NCI-H2227 treated with DMSO at 0.1 percent for 48 hours (cell line): ENCODE measurements around the gene LAMC3.

Source experiments
- DNase-seq: peaks from one replicate; lab custom pipeline; 2025; lab: John Stamatoyannopoulos, UW

LAMC3 gene

DNA sequence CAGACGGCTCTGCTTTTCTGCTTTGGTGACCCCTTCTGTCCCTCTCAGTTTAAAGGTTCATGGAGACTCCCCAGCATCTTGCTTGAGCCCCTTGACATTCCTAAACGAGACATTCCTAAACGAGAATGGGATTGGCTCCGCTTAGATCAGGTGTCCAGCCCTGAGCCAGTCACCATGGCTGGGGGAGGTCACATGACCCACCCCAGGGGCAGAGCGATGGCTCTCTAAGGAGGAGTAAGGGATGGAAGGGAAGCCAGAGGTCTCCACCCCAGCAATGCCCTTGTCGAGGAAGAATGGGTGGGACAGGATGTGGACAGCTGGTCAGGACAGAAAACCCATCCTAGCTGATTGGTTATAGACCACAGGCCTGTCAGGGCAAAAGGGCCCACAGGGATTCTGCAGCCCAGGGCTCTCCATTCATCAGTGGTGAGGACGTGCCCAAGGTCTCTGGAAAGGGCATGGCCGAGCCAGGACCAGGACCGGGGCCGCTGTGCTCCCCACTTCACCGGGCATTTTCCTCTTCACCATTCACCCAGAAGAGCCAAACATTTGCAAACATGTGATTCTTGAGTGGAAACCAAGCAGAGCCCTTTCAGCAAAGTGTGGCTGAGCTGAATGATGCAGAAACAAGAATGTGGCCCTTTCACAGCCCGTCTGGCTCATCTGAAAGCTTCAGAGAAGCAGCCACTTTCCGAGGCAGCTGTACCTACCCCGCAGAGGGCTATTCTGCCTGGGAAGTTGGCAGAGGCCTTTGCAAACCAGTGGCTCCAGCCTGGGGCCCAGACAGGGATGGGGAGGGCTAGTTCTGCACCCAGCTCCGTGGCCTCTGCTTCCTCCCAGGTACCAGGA, 67.6 kb downstream of the LAMC3 start:
- no peak for DNase-seq

DNA sequence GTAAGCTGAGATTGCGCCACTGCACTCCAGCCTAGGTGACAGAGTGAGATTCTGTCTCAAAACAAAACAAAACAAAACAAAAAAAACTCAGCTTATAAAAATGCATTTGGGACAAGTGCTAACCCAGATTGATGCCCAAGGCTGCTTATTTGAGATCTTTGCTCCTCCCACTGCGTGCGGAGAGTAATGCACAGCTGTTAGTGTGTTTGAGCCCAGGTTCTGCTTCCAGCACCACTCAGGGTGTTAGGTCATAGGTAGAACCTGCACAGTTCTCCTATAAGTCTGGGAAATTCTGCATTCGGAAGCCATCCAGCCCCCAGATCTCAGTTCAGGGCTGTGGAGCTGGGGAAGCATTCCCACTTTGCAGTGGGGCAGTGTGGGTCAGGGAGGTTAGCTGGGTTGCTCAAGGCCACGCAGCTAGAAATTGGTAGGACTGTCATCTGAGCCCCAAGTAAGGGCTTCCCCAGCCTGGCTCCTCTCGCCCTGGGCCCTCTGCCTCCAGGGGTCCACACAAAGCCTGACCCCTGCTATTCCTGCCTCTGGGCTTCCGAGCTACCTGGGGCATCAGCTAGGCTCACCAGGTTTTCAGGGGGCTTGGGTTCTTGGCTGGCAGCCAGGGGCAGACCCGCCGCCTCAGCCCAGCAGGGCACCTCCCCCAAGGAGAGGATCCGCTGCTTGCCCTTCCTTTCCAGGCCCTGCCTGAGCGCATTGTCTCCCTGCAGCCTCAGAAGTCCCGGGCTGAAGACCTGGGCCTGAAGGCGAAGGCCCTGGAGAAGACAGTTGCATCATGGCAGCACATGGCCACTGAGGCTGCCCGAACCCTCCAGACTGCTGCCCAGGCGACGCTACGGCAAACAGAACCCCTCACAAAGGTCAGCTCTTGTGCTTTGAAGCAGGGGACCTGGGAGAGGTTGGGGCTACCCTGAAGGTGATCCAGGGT, 69.7 kb downstream of the LAMC3 start:
- no peak for DNase-seq

DNA sequence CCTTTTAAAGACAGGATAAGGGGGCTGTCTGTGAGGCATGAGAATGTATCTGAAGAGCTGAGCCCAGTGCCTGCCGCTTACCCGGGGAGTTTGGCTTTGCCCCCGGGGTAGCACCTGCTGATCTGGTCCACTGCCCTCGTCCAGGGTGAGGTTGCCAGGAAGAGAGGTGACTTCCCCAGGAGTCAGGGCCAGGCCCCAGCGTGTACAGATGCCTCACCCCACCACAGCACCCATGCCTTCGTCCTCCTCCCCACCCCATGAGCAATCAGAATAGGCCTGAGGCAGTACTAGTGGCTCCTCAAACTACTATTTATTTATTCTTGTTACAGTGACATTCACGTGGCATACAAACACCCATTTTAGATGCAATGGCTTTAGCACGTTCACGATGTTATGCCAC, 71.6 kb downstream of the LAMC3 start:
- no peak for DNase-seq

DNA sequence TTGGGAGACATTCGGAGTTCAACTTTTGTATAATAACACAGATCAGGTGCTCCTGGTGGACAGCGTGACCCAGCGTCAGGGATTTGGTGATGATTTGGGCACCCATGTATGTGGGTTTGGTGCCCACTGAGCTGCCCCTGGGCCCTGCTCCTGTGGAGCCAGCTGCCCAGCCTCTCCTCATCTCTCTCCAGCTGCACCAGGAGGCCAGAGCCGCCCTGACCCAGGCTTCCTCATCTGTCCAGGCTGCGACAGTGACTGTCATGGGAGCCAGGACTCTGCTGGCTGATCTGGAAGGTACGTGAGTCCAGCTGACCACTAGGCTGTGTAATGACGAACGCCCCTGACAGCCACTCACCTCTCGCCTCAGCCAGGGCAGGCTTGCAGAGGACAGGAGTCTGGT, 72.9 kb downstream of the LAMC3 start:
- no peak for DNase-seq

DNA sequence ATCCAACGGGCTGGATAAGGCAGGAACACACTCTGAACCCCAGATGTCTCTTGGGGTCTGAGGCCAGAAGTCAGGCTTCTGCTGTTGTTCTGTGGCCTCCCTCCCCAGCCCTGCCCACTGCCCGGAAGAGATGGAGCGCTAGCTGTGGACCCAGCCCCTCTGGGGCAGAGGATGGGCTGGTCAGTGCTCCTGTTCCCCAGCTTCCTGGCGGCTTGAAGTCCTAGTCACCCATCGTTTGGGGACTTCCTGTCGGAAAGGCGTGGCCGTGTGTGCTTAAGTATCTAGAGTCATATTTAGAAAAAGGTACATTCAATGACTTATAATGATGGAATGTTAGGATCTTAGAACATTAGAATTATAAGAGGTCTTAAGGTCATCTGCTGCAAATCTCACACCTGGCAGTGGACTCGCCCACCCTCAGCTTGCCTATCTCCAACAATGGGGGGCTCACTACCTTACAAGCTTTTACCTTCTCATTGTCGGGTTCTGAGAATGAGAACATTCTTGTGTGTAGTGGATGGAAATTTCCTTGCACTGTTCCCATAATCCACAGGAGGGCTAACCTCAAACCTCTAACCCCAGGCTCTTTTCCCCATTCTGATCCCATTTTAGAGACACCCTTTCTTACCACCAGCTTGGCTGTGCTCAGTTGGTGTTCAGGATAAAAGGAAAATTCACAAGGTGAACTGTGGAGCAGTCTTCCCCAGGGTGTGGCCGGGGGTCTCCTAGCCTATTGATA, 74.0 kb downstream of the LAMC3 start:
- no peak for DNase-seq

DNA sequence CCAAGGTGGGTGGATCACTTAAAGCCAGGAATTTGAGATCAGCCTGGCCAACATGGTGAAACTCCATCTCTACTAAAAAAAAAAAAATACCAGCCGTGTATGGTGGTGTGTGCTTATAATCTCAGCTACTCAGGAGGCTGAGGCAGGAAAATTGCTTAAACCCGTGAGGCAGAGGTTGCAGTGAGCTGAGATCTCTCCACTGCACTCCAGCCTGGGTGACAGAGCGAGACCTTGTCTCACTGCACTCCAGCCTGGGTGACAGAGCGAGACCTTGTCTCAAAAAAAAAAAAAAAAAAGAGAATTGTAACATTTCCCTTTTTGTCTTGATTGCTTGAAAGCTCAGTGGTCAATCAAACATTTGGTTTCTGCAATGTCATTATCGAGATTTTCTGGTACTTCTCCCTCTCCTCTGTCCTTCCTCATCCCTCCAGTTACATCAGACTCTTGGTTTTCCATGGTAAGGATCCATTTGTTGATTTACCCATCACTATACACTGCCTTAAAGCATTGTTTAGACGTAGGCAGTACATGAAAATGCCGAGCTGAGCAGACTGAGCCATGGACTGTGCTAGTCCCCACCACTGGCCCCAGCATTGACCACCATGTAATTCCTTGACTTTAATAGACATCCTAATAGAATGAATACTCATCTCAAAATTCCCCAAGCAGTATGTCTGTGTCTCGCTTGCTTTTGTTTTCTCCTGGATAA, 75.8 kb downstream of the LAMC3 start:
- no peak for DNase-seq

DNA sequence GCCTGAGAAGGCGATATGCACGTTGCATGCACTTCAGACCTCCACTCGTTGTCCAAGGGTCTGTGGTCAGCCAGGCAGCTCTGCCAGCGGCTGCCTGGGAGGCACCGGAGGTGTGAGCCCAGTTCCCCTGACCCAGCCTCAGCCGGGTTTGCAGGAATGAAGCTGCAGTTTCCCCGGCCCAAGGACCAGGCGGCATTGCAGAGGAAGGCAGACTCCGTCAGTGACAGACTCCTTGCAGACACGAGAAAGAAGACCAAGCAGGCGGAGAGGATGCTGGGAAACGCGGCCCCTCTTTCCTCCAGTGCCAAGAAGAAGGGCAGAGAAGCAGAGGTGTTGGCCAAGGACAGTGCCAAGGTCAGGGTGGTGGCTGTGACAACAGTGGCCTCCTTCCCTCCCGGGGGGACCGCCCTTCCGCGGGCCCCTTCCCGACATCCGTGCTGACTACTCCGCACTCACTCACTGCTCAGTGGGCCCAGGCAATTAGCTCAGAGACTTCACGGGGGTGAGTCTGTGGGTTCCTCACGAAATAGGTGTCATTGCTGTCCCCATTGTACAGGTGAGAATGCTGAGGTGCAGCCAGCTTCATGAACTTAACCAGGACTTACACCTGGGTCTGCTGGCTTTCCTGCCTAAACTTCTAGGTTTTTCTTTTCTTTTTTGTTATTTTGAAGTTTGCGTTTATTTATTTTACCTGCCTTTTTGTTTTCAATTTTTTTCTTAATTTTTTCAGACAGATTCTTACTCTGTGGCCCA, 76.6 kb downstream of the LAMC3 start:
- DNase-seq = no peak

DNA sequence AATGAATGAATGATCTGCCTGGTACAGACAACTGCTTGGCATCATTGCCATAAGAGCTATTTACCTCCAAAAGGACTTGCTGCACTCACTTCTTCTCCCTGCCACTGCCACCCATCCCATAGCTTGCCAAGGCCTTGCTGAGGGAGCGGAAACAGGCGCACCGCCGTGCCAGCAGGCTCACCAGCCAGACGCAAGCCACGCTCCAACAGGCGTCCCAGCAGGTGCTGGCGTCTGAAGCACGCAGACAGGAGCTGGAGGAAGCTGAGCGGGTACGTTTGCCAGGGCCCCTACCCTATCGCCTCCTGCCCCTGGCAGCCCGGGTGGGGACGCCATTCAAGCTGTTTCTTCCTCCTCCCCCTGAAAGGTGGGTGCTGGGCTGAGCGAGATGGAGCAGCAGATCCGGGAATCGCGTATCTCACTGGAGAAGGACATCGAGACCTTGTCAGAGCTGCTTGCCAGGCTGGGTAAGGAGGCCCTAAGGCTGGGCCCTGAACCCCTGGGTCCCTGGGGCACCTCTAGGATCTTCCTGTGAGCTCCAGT, 78.5 kb downstream of the LAMC3 start:
- no peak for DNase-seq

DNA sequence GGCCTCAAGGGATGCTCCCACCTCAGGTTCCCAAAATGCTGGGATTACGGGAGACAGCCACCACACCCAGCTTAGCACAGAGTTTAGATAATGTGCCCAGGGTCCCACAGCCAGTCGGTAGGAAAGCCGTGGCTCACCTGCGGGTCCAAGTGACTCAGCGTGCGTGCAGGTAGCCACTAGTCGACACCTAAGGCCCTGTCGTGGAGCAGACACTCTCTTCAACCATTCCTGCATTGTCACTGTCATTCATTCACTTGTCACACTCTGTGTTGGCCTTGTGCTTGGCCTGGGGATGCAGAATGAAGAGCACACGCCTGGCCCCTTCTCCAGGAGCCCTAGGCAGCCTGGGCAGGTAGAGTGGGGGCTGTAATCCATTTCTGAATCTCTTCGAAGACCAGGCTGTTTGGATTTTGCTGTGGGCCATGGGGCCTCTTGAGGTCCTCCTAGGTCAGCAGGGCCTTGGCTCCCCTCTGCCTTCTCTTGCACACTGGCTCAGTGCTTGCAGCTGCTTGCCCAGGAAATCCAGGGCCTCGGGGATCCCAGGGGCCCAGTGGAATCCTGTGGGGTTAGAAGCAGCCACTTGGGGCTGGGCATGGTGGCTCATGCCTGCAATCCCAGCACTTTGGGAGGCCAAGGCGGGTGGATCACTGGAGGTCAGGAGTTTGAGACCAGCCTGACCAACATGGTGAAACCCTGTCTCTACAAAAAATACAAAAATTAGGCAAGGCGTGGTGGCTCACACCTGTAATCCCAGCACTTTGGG, 81.2 kb downstream of the LAMC3 start:
- DNase-seq = no peak

DNA sequence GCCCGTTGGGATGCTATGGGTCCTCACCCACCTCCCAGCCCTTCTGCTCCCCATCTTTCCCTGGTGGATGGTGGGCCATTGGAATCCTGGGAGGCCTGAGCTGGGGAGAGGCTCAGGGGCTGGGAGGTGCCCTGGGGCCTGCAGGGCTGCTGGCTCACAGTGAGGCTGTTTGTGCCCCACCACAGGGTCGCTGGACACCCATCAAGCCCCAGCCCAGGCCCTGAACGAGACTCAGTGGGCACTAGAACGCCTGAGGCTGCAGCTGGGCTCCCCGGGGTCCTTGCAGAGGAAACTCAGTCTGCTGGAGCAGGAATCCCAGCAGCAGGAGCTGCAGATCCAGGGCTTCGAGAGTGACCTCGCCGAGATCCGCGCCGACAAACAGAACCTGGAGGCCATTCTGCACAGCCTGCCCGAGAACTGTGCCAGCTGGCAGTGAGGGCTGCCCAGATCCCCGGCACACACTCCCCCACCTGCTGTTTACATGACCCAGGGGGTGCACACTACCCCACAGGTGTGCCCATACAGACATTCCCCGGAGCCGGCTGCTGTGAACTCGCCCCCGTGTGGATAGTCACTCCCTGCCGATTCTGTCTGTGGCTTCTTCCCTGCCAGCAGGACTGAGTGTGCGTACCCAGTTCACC, 82.5 kb downstream of the LAMC3 start:
- DNase-seq = no peak

DNA sequence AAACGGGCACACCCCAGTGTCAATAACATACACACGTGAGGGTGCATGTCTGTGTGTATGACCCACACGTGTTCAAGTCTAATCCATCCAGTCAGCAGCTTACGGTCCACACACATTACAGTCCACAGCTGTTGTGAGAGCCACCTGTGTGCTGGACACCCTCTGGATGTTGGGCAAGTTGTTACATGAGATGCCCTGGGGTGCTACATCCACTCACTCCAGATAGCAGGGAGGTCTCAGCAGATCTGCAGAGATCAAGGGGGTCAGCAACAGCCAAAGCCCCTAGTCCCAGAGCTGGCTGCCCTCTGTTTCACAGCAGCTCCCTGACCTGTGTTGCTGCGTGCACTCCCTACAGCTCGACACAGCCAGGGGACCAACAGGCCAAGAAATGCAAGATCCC, 83.1 kb downstream of the LAMC3 start:
- DNase-seq = no peak

DNA sequence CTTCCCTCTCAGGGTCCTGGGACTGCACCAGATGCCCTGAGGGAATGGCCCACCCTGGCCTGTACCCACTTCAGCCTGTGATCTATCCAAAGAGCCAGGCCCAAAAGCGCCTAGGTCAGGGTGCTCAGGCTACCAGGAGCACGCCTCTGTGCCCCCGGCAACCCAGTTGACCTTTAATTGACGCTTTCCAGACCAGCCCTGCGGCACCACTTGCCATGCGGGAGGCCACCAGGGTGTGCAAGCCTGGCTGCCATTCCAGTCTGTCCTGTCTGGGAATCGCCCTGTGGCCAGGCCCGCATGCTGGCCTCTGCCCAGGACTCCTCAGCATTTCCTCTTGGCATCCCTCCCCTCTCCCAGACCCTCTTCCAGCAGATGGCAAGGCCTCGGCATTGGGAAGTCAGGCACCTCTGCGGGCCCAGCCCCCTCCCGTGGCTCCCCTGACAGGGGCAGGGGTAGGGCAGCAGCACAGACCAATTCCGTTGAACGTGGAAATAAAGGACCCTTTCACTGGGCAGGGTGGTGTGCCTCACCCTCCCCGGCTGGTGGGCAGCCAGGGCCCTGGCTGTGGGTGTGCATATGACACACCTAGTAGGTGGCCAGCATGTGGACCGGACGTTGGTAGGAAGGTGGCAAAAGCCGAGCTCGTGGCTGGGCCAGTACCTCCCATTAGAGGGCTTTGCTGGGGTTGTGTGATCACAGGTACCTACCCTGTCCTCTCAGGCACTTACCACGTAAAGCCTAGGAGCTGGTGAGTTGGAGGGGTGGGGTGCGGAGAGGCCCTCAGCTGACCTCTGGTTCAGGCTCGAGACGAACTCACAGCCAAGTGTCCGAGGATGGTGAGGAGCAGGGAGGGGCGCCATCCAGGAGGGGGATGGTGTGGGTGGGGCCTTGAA, 83.8 kb downstream of the LAMC3 start:
- no peak for DNase-seq

DNA sequence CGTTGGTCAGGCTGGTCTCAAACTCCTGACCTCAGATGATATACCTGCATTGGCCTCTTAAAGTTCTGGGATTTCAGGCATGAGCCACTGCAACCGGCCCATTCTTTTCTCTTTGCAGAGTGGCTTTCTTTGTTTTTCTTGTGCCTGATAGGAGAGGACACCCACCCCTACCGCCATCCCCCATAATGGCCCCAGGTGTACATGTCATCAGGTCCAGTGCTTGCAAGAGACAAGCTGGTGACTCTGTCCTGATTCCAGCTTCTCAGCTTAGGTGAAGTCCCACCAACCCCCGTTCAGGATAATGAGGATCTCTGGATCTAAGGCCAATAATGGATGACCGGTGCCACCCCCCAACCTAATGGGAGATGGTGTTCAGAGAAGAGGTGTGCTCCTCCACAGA, 85.0 kb downstream of the LAMC3 start:
- no peak for DNase-seq

DNA sequence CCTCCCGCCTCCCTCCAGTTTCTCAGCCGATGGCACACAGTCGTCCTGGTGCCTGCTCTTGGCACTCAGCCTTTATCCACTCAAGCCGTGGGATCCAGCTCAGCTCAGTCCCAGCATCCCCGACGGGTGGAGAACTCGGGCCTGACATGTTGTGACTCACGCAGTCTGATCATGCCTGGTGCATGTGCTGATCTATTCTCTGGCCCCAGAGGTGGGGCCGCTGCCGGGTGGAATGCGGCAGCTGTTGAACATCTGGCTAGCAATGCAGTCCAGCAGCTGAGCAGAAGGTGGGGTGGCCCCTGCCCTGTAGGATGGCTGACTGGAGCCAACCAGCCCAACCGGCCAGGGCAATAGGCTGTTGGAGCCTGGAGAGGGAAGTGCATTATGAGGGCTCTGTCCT, 85.6 kb downstream of the LAMC3 start:
- DNase-seq = no peak

DNA sequence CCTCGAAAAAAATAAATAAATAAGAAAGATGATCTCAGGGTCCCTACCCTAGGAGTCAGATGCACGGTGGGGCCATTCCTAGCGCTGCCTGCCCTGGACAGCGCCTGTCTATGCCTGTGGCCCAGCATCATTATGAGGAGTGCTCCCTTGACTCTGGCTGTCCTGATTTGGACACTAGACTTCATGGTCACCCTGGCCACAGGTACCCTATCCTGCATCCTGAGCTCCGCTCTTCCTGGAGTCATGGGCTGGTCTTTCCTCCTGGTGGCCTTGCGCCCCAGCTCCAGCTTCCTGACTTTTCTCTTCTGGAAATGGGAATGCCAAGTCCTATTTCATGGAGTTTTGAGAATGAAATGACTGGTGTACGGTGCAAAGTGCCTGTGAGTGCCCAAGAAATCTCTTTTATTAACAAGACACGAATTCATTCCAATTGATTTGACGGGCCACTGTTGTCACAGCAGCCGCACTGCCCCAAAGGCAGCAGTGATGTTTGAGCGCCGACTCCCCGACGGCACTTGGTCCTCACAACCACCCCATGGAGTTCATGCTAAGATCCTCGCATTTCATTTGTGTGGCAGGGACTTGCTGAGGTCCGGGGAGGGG, 86.8 kb downstream of the LAMC3 start:
- no peak for DNase-seq

DNA sequence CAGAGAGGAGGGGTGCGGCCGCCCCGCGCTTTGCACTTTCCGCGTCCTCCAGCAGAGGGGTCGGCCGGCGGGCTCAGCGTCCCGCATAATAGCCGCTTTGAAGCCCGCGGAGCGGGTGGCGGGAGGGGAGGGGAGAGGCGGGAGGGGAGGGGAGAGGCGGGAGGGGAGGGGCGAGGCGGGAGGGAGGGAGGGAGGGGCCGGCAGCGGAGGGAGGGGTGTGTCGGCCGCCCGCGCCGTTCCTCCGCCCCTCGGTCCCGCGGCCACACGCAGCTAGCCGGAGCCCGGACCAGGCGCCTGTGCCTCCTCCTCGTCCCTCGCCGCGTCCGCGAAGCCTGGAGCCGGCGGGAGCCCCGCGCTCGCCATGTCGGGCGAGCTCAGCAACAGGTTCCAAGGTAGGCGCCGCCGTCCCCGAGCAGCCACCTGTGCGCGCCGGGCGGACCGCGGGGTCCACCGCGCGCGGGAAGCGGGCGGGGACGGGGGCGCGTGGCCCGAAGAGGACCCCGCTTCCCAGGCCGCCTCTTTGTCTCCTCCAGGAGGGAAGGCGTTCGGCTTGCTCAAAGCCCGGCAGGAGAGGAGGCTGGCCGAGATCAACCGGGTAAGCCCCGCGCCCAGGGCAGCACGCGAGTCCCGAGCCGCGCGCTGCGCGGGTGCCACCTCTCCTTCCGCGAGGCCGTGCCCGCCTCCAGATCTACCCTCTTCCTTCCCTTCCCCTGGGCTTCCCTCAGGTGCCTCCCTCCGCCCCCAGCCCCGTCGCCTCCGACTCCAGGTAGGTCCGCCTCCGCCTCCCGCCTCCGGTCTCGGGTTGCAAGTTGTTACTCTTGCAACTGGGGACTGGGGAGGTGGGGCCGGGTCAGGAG, 87.5 kb downstream of the LAMC3 start, which contains the start of gene AIF1L:
Gene AIF1L, plus strand, starts transcription at position 263 of the 857 bp plus-strand sequence. Its CDS starts 99 bp downstream, at position 362.
- DNase-seq = peak; percentile 20
